Liver (tissue), 9 donors: ENCODE measurements around the gene LRIT2. TPM values are rescaled to one million over a fixed set of nuclear protein-coding genes. Genes with fewer than 3 reads are reported as not detected.

ENCODE experiments used
- DNase-seq: peaks from one replicate; pipeline ENCODE4 v3.0.0-alpha.2; 2017; ENCODE audit warnings: low spot score
- H3K27ac ChIP-seq, 2 donors: one replicate each; pipeline ENCODE4 v1.7.0; 2013; ENCODE audit warnings: inconsistent platforms in 2 of 2, low read length in 2 of 2, control low read depth in 1 of 2, low read depth in 1 of 2, mild to moderate bottlenecking in 1 of 2
- H3K27me3 ChIP-seq, 4 donors: one replicate each; pipeline versions ENCODE4 v1.6.1 to v1.7.0; 2013; ENCODE audit warnings: low read length in 3 of 4, inconsistent platforms in 1 of 4, mild to moderate bottlenecking in 1 of 4, moderate library complexity in 1 of 4; ENCODE audit not compliant: control insufficient read depth in 4 of 4, insufficient read depth in 4 of 4
- H3K36me3 ChIP-seq, 4 donors: one replicate each; pipeline versions ENCODE4 v1.6.1 to v1.7.0; 2013; ENCODE audit warnings: low read length in 3 of 4, mild to moderate bottlenecking in 3 of 4, low read depth in 1 of 4, moderate library complexity in 1 of 4; ENCODE audit not compliant: control insufficient read depth in 4 of 4, insufficient read depth in 3 of 4
- H3K4me1 ChIP-seq, 4 donors: one replicate each; pipeline versions ENCODE4 v1.6.1 to v1.7.0; 2013; ENCODE audit warnings: low read length in 3 of 4, mild to moderate bottlenecking in 3 of 4, moderate library complexity in 1 of 4; ENCODE audit not compliant: control insufficient read depth in 4 of 4, insufficient read depth in 4 of 4
- H3K4me3 ChIP-seq, 3 donors: one replicate each; pipeline versions ENCODE4 v1.6.1 to v1.7.0; 2013; ENCODE audit warnings: low read length in 3 of 3, control low read depth in 1 of 3, low read depth in 1 of 3, mild to moderate bottlenecking in 1 of 3
- H3K9ac ChIP-seq, 2 donors: one replicate each; pipeline ENCODE4 v1.7.0; 2013; ENCODE audit warnings: low read length in 2 of 2, mild to moderate bottlenecking in 2 of 2, moderate library complexity in 2 of 2, control low read depth in 1 of 2, low read depth in 1 of 2
- H3K9me3 ChIP-seq, 4 donors: one replicate each; pipeline versions ENCODE4 v1.6.1 to v1.7.0; 2013; ENCODE audit warnings: low read length in 3 of 4; ENCODE audit not compliant: control insufficient read depth in 4 of 4
- ATF3 ChIP-seq: IDR thresholded peaks from 2 replicates; pipeline ENCODE4 v1.6.1; 2016; ENCODE audit warnings: antibody characterized with exemption
- CTCF ChIP-seq: fragments of 150-350 bp; IDR thresholded peaks from 2 replicates; pipeline ENCODE4 v1.5.1; 2017; ENCODE audit warnings: improper control_type of control experiment, low read depth, low read length; ENCODE audit not compliant: missing input control
- EGR1 ChIP-seq, 2 donors: IDR thresholded peaks; 2 replicates each; pipeline ENCODE4 v1.6.1; 2016 to 2018; ENCODE audit warnings: antibody characterized with exemption in 2 of 2, low read depth in 2 of 2
- FOXA1 ChIP-seq: IDR thresholded peaks from 2 replicates; pipeline ENCODE4 v1.6.1; 2016; ENCODE audit warnings: antibody characterized with exemption
- FOXA2 ChIP-seq: IDR thresholded peaks from 2 replicates; pipeline ENCODE4 v1.6.1; 2016; ENCODE audit warnings: antibody characterized with exemption
- GABPA ChIP-seq, 2 donors: IDR thresholded peaks in 1 of 2; conservative IDR thresholded peaks in 1 of 2; 2 replicates each; pipeline ENCODE4 v1.6.1; 2016; ENCODE audit warnings: antibody characterized with exemption in 2 of 2, mild to moderate bottlenecking in 1 of 2, moderate library complexity in 1 of 2
- HNF4G ChIP-seq: IDR thresholded peaks from 2 replicates; pipeline ENCODE4 v1.6.1; 2016; ENCODE audit warnings: antibody characterized with exemption
- JUND ChIP-seq, 2 donors: IDR thresholded peaks; 2 replicates each; pipeline ENCODE4 v1.6.1; 2016; ENCODE audit warnings: antibody characterized with exemption in 2 of 2
- MAX ChIP-seq: IDR thresholded peaks from 2 replicates; pipeline ENCODE4 v1.6.1; 2016; ENCODE audit warnings: antibody characterized with exemption
- NR2F2 ChIP-seq: IDR thresholded peaks from 2 replicates; pipeline ENCODE4 v1.6.1; 2016; ENCODE audit warnings: antibody characterized with exemption
- REST ChIP-seq: IDR thresholded peaks from 2 replicates; pipeline ENCODE4 v1.6.1; 2016; ENCODE audit warnings: antibody characterized with exemption, mild to moderate bottlenecking
- RXRA ChIP-seq, 2 donors: IDR thresholded peaks; 2 replicates each; pipeline ENCODE4 v1.6.1; 2017 to 2018; ENCODE audit warnings: antibody characterized with exemption in 2 of 2, mild to moderate bottlenecking in 1 of 2
- SP1 ChIP-seq: IDR thresholded peaks from 2 replicates; pipeline ENCODE4 v1.6.1; 2018; ENCODE audit warnings: antibody characterized with exemption, mild to moderate bottlenecking
- TAF1 ChIP-seq: conservative IDR thresholded peaks from 2 replicates; pipeline ENCODE4 v1.6.1; 2016; ENCODE audit warnings: antibody characterized with exemption, mild to moderate bottlenecking
- ZBTB33 ChIP-seq: IDR thresholded peaks from 2 replicates; pipeline ENCODE4 v1.6.1; 2016; ENCODE audit warnings: antibody characterized with exemption
- WGBS: extraction: QIAGEN DNeasy Blood & Tissue Kit; methylation state at CpG from one replicate; pipeline ENCODE4 v1.1.7; 2013; 5-methylcytosine and 5-hydroxymethylcytosine counted together
- polyA plus RNA-seq, 2 donors: library from polyadenylated mRNA; stranded (reverse) in 1 of 2; unstranded in 1 of 2; fragments of 200-250 nt in 1 of 2; fragments of >200 nt in 1 of 2; fragmentation: Nextera tagmentation in 1 of 2; extraction: Ambion mirVana in 1 of 2; gene quantifications; one replicate each; pipeline versions ENCODE4 v1.2.1 to v1.2.3, GENCODE V29; 2013 to 2015
- total RNA-seq, 2 donors: library from RNA; depleted of rRNA; stranded (reverse); fragments of >200 nt; gene quantifications; one replicate each; pipeline ENCODE4 v1.2.3, GENCODE V29; 2014
- donor health status: healthy.
- donor health status: healthy.
- donor health status: healthy.
- donor health status: healthy.
- donor health status: healthy.

The LRIT2 gene
- total and polyA plus RNA-seq, 4 donors: not detected

GRCh38 chr10:84176836-84177474, 48.4 kb downstream of the LRIT2 start:
- no peaks in the 10 kb centered on the region for H3K36me3 ChIP-seq
- TF ChIP-seq FOXA2: no peak
- TF ChIP-seq GABPA (IDR thresholded peaks at IDR 0.05 in 1 of 2, conservative IDR thresholded peaks at IDR 0.05 in 1 of 2): no peak
- TF ChIP-seq TAF1: no peak
- no peak for TF ChIP-seq JUND (IDR thresholded peaks at IDR 0.05)
- no peak for TF ChIP-seq EGR1 (IDR thresholded peaks at IDR 0.05; ENCODE audit: low read depth in 2 of 2)
- TF ChIP-seq CTCF: no peak
- no peak for TF ChIP-seq HNF4G
- no peak for TF ChIP-seq REST
- no peak for TF ChIP-seq RXRA (IDR thresholded peaks at IDR 0.05)
- no peak for TF ChIP-seq MAX
- no peak for TF ChIP-seq ATF3
- no peak for TF ChIP-seq FOXA1
- no peak for TF ChIP-seq SP1
- TF ChIP-seq NR2F2: no peak
- TF ChIP-seq ZBTB33: no peak
- no peak overlapping the region for H3K4me3 ChIP-seq
- no peak overlapping the region for H3K27ac ChIP-seq
- H3K4me1 ChIP-seq: no peaks in the 10 kb centered on the region
- 90% methylated on average over 4 of the region's 4 CpGs for WGBS
- no peaks in the 10 kb centered on the region for H3K9me3 ChIP-seq
- H3K27me3 ChIP-seq: no peaks in the 10 kb centered on the region
- DNase-seq: no peak
- no peak overlapping the region for H3K9ac ChIP-seq

- H3K27ac ChIP-seq: no peak overlapping the region
- H3K4me3 ChIP-seq: no peak overlapping the region
- H3K9me3 ChIP-seq: no peaks in the 10 kb centered on the region
- no peak overlapping the region for H3K9ac ChIP-seq
- TF ChIP-seq FOXA2: no peak
- no peak for TF ChIP-seq TAF1
- TF ChIP-seq CTCF: no peak
- no peak for TF ChIP-seq MAX
- no peak for TF ChIP-seq NR2F2
- DNase-seq: no peak
- no peaks in the 10 kb centered on the region for H3K4me1 ChIP-seq
- no peaks in the 10 kb centered on the region for H3K27me3 ChIP-seq
- WGBS: 84% methylated on average over 4 of the region's 4 CpGs
- no peaks in the 10 kb centered on the region for H3K36me3 ChIP-seq
Measured at GRCh38 chr10:84176351-84176750, 49.0 kb downstream of the LRIT2 start.
